Dedifferentiated amniotic fluid mesenchymal stem cell (primary cell): ENCODE measurements around the gene DAPK2.

ENCODE experiments used
- DNase-seq: peaks from one replicate; pipeline ENCODE4 v3.0.0-alpha.2; 2016; ENCODE audit errors: extremely low spot score

DAPK2 gene

DNA sequence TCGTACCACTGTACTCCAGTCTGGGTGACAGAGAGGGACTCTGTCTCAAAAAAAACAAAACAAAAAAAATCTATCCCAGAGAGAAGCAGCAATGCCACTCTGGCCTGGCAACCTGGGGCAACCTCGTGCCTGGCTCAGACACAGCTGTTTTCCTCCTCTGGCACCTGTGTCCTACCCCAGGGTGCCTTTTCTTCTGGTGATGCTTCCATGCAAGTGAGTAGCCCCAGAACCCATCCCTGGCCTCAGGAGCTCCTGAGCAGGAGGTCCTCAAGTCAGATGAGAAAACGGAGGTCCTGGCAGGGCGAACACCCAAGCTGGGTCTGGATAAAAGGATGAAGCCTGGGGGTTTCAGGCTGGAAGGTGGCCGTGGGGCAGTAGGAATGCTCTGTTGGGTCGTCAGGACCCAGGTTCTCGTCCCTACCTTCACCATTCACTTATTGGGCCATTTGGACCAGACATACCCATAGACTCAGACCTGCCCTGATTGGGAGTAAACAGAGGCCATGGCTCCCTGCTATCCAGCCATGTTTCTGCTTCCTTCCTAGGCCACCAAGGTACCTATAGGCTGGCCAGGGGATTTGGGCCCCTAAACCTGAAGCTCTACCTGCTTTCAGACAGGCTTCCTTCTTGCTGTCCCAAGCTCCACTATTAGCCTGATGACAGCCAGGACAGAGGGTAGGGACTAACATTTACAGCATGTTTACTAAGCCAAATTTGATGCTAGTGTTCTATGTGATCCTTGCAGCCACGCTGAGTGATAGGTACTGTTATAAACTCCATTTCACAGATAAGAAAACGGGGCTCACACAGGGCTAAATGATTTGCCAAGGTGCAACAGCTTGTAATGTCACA, 102.2 kb downstream of the DAPK2 start:
- no peak for DNase-seq

DNA sequence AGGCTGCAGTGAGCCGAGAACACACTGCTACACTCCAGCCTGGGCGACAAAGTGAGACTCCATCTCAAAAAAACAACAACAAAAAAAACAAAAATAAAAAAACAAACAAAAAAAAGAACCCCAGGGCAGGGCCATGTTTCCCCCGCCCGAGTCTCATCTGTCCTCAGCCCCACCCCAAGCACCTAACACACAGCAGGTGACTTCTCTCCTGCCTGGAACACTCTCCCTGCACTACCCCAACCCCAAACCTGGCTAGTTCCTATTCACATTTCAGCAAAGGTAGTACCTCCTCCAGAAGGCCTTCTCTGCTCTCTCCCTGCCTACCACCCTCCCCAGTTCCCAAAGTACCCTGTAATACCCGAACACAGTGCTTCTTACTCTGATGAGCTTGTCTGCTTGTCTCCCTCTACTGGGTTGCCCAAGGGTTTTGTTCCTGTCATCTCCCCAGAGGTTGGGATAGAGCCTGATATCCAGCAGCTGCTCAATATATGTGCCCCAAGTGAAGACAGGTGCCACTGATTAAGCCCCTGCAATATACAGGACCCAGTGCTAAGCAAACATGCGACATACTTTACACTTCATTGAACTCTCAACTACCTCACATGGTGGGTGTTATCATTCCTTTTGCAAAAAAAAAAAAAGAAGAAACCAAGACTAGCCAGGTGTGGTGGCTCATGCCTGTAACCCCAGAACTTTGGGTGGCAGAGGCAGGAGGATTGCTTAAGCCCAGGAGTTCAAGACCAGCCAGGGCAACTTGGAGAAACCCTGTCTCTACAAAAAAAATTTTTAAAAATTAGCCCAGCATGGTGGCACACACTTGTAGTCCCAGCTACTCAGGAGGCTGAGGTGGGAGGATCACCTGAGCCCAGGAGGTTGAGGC, 103.6 kb downstream of the DAPK2 start:
- DNase-seq, result no peak

GRCh38 chr15:63941698-63942465, 104.4 kb downstream of the DAPK2 start:
- no peak for DNase-seq

DNA sequence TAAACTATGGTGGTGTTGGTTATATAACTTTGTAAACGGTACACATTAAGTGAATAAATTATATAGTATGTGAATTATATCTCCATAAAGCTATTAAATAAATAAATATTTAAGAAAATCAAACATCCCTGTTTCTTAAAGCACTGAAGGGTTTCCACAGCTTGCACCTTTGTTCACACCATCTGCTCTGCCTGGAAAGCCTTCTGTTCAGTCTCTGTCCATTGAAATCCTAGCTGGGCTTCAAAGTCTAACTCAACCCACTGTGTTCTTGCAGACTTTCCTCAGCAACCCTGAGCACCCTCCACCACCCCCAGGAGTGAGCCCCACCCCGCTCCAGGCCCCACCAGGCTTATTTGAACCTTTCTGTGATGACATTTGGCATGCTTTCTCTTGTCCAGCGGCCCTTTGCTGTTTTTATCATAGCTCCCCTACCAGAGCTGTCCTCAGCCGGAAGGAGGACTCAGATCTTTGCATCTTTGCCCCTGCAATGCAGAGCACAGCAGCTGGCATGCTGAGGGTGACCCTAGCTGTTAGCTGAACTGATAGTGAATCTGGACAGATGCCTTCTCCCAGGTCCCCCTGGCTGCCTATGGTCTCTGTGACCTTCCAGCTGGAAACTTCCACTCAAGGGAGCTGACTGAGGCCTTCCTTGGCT, 105.2 kb downstream of the DAPK2 start:
- no peak for DNase-seq

GRCh38 chr15:63939531-63940130, 106.7 kb downstream of the DAPK2 start:
- DNase-seq, result no peak

DNA sequence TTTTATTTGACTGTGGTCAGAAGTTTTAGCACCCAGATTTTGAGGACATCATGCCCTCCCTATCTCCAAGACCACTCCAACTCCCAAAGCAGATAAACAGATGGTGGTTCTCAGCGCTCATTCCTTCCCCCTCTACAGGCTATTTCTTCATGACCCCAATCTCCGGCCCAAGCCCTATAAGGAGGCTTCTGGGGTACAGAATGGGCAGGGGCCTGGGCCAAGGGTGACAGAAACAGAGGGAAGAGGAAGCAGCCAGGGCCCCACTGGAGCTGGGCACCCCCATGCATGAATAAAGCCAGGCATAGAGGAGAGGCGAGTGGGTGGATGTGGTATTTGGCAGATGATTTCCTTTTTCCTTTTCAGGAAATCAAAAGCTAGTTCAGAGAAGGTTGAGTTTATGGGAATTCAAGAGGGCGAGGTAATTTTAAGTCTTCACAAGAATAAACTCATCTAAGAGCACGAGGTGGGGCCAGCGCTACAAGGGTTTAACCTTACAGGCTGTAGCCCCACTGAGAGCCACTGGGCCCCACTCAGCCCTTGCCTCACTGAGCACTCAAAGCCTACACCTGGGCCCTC, 107.7 kb downstream of the DAPK2 start:
- no peak for DNase-seq

GRCh38 chr15:63933522-63933921, 112.8 kb downstream of the DAPK2 start:
- DNase-seq, result no peak

DNA sequence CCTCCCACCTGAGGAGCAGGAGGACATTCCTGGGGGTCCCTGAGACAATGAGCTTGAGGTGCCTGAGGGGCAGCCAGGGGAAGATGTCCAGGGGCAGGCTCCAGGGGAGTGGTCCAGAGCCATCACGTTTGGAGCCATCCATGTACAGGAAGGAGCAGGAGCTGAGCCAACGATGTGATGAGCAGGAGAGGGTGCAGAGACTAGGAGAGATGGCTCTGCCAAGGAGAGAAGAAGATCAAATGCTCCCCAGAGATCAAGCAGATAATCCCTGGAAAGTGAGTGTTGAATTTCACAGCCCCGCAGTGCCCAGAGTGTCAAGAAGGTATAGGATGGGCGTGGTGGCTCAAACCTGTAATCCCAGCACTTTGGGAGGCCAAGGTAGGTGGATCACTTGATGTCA, 114.7 kb downstream of the DAPK2 start:
- DNase-seq, result no peak

DNA sequence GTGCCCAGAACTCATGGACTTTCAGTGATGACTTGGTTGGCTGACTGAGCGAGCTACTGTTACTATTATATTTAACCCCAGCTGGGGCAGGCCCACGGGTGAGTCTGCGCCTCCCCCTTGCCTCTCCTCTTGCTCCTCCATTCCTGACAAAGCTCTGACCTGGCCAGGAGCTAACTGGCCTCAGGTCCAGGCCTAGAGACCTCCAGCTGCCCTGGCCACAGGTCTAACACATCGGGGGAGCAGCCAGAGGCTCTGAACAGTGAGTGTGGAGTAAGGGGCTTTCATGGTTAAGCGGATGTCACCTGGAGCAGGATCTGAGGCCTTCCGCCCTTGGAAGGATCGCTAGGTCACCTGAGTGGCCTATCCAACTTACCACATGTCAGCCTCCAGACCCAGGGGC, 116.3 kb downstream of the DAPK2 start:
- no peak for DNase-seq

GRCh38 chr15:63928185-63928842, 118.0 kb downstream of the DAPK2 start:
- DNase-seq, result no peak

DNA sequence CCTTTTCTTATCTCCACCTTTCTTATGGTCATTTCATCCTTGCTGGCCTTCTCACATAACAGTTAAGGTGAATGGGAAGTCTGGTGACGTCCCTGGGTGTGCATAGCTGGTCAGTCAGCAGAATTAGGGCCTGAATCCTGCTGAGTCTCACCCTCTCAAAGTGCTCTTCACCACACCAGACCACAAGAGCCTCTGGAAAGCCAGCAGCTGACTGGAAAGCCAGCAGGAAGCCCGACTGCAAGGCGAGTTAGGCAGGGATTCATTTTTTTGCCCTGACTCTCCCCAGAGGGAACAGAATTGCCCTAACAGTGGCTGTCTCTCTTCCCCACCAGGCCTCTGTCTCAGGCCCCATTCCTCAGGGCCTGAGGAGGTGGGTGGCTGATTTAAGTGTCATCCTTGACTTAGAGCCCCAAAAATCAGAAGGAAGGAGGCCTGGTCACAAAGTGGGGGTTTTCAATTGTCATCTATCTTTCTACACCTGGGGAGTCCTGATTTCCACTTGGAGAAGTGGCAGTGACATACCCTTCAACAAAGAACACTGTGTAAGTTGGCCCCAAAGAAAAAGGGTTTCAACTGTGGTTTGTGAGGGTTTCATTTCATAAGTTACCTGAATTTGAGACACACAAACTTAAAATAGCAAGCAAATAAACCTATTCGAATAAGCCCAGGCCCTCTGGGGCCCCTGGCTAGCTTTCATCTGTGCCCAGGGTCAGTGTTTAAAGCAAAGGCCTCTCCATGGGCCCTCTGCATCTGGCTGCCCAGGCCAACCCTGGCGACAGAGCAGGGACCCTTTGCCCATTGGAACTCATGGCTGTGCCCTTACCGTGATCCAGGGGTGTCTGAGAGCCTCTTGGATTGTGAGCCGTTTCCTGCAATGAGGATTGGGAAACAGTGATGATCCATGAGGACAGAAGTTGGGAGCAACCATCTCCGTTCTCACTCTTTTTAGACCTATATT, 122.0 kb downstream of the DAPK2 start:
- DNase-seq, result no peak

GRCh38 chr15:63922916-63923315, 123.4 kb downstream of the DAPK2 start:
- no peak for DNase-seq

DNA sequence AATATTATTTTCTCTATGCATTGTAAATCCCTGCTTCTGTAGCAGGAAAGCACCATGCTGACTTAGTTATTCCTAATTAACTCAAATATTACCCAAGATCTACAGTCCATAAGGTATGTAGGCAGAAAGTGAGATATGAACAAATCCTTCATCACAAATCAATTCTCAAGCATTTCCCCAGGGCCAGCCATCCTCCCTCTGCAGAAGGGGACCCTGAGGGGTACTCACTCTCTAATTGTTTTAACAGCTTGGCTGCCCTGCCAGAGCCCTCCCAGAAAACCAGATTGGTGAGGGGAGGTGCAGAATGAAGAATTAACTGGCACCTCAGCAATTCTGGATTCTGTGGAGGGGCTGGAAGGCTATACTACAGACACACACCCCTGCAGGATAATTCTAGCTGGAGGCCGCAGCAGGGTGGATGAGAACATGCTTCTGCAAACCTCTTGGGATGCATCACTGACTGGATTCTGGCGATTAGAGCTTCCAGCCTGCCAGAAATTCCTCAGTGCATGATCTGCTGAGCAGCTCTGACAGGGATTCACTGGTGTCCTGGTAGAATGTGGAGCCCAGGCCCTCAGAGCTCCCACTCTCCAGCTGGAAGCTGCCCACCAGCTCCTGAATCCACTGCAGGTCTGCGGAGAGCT, 123.9 kb downstream of the DAPK2 start:
- no peak for DNase-seq

- DNase-seq, result no peak
These were observed 125.6 kb downstream of the DAPK2 start for GRCh38 chr15:63920504-63921175.

DNA sequence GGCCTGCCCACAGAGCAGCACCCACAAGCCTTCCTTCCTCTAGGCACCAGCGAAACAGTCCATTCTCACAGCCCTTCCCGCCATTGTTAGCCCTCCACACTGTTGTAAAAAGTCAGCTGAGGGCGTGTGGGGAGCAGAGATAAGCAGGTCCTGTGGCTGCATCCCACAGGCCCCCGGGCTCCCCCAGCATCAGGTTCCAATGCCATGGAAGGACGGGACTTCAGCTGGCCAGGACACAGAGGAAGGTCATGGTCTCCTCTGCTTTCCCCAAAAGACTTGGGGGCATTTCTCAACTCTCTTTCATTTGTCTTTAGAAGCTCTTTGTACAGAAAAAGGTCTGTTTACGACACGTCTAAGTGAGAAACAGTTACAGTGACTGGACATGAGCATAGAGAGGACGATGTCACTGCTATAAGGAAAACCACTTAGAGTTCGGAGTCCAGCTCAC, 127.4 kb downstream of the DAPK2 start:
- no peak for DNase-seq

DNA sequence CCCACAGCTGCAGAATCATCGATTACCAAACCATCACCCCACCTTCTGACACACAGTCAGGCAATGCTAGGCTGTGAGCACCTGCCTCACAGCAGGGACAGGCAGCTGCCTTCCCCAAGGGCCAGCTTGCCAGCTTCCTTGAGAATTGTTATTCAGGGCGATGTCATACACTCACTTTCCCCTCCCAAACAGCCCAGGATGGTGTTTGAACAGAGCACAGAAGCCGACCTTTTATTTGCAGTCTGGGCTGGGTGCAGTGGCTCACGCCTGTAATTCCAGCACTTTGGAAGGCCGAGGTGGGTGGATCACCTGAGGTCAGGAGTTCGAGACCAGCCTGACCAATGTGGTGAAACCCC, 128.0 kb downstream of the DAPK2 start:
- no peak for DNase-seq

DNA sequence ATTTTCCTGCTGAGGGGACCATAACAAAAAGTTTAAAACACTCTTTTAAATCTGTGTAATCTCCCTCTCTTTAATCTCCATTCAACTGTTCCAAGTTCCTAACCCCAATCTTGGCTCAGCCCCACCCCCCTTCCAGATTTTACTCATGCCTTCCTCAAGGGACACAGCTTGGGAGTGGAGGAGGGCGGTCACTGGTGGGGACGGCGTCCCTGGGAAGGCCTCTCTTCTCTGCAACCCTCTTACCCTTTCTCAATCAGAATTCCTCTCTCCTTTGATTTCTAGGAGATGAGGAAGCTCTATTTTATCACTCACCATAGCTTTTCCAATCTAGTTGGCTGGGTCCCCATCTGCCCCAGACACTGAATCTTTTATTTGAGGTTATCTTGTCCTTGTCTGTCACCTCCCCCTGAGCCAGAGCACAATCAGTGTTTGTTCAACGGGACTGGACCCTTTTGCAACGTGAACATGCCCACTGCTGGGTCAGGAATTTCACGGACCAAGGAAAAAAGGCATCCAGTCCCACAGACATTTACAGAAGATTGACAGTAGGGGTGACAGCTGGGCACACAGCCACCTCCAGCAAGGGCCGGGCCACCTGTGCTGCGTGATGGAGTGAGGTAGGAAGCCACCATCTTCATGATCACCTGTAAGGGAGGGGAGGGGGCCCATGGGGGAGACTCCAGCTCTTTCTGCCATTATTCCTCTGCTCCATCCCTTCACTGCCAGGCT, 128.5 kb downstream of the DAPK2 start:
- DNase-seq, result no peak
